Endothelial cell of umbilical vein (primary cell): ENCODE data around the gene R3HDM2. TPM values are rescaled to one million over a fixed set of nuclear protein-coding genes. Genes with fewer than 3 reads are reported as not detected.
"Not testable (repeated sequence)": the region's sequence is repeated elsewhere in the genome, so short reads cannot be mapped to it uniquely, and the experiment has no call there.

Experiments
- BruUV-seq: library from RNA; stranded (reverse); fragments of 400-500 nt; replicated peaks from 2 replicates; lab custom pipeline; 2021; lab: Mats Ljungman, UMichigan
- CTCF ChIA-PET: fragments of 300-600, 350-600 bp; sonication (Branson Sonifier 250); formaldehyde crosslinking; loops from one replicate; lab custom pipeline; 2021; ENCODE audit warnings: antibody characterized with exemption, inconsistent platforms; lab: Charles Lee
- POLR2A ChIA-PET: fragments of 300-600, 350-600 bp; sonication (Branson Sonifier 250); formaldehyde crosslinking; loops from one replicate; lab custom pipeline; 2021; ENCODE audit warnings: antibody characterized with exemption, inconsistent platforms; lab: Charles Lee
- DNase-seq: peaks from one replicate; pipeline ENCODE4 v3.0.0-alpha.2; 2011; ENCODE audit warnings: low read depth, low spot score
- FAIRE-seq: peaks from 2 replicates; lab custom pipeline; 2011; peaks lifted over from hg19 to GRCh38; lab: Jason Lieb, UNC
- H2AFZ ChIP-seq: 2 replicates; pipeline ENCODE4 v1.6.0; 2012; ENCODE audit warnings: low read depth, low read length, control low read depth, inconsistent platforms
- H3K27ac ChIP-seq: 2 replicates; pipeline ENCODE4 v1.5.1; 2011; ENCODE audit warnings: low read depth, mild to moderate bottlenecking, control low read depth, low read length, moderate library complexity; ENCODE audit not compliant: insufficient read depth
- H3K27me3 ChIP-seq, 2 experiments: 2 replicates each; pipeline versions ENCODE4 v1.6.0 to v1.6.1; 2011; ENCODE audit warnings: low read length in 2 of 2, mixed read lengths in 1 of 2; ENCODE audit not compliant: control insufficient read depth in 2 of 2, insufficient read depth in 2 of 2
- H3K36me3 ChIP-seq, 2 experiments: 2 replicates in 1 of 2; 3 replicates in 1 of 2; pipeline ENCODE4 v1.5.1; 2011; ENCODE audit warnings: low read length in 2 of 2, mild to moderate bottlenecking in 1 of 2, moderate library complexity in 1 of 2; ENCODE audit not compliant: control insufficient read depth in 2 of 2, insufficient read depth in 2 of 2; ENCODE audit errors: extremely low read depth in 1 of 2
- H3K4me1 ChIP-seq: 3 replicates; pipeline ENCODE4 v1.5.1; 2011; ENCODE audit warnings: mild to moderate bottlenecking, low read length; ENCODE audit not compliant: control insufficient read depth, insufficient read depth; ENCODE audit errors: extremely low read depth
- H3K4me2 ChIP-seq: 2 replicates; pipeline ENCODE4 v1.6.1; 2011; ENCODE audit warnings: low read length, control low read depth, mixed read lengths; ENCODE audit not compliant: insufficient read depth
- H3K4me3 ChIP-seq, 3 experiments: fragments of 200-600 bp in 1 of 3; sonication (generic), shearing (Covaris generic) in 1 of 3; replicated peaks in 1 of 3; 2 replicates each; pipeline ENCODE4 v1.5.1; 2011 to 2016; ENCODE audit warnings: control low read depth in 3 of 3, low read length in 3 of 3, mild to moderate bottlenecking in 2 of 3, inconsistent platforms in 1 of 3, low read depth in 1 of 3, moderate library complexity in 1 of 3; ENCODE audit not compliant: insufficient read depth in 1 of 3
- H3K79me2 ChIP-seq: 2 replicates; pipeline ENCODE4 v1.6.0; 2012; ENCODE audit warnings: low read length, inconsistent platforms; ENCODE audit not compliant: control insufficient read depth, insufficient read depth
- H3K9ac ChIP-seq: replicated peaks from 2 replicates; pipeline ENCODE3; 2011; ENCODE audit warnings: low read length, control low read depth; ENCODE audit not compliant: insufficient read depth; ENCODE audit errors: extremely low read depth
- H3K9me1 ChIP-seq: replicated peaks from 3 replicates; pipeline ENCODE4 v1.6.0; 2011; ENCODE audit warnings: mild to moderate bottlenecking, low read length; ENCODE audit not compliant: control insufficient read depth, insufficient read depth; ENCODE audit errors: extremely low read depth
- H3K9me3 ChIP-seq: replicated peaks from 2 replicates; pipeline ENCODE4 v1.5.1; 2012; ENCODE audit warnings: low read length, inconsistent platforms; ENCODE audit not compliant: control insufficient read depth, insufficient read depth
- H4K20me1 ChIP-seq: replicated peaks from 2 replicates; pipeline ENCODE3; 2011; ENCODE audit warnings: mild to moderate bottlenecking, low read length; ENCODE audit not compliant: control insufficient read depth, insufficient read depth; ENCODE audit errors: extremely low read depth
- CTCF ChIP-seq, 2 donors: IDR thresholded peaks; 1 replicate in 1 of 2; 2 replicates in 1 of 2; pipeline ENCODE4 v1.5.1; 2011; ENCODE audit warnings: low read length in 2 of 2, mild to moderate bottlenecking in 2 of 2, moderate library complexity in 2 of 2, control low read depth in 1 of 2, inconsistent platforms in 1 of 2, low read depth in 1 of 2; ENCODE audit not compliant: insufficient read depth in 1 of 2; ENCODE audit errors: extremely low read depth in 1 of 2
- POLR2AphosphoS5 ChIP-seq: IDR thresholded peaks from 2 replicates; pipeline ENCODE4 v1.6.1; 2012; ENCODE audit warnings: low read depth, mild to moderate bottlenecking, control low read depth, low read length, moderate library complexity; ENCODE audit not compliant: insufficient read depth
- dilution Hi-C: fragments of 300-500 bp; cut with MboI; formaldehyde crosslinking; loops from one replicate; pipeline ENCODE4 v1.15.0; 2019; ENCODE audit warnings: low sequenced_read_pairs; ENCODE audit not compliant: extremely low pct_ligation_motif_present
- intact Hi-C: fragments of 100-400 bp; cut with micrococcal nuclease; formaldehyde crosslinking; loops from one replicate; pipeline ENCODE4 v1.10.0; 2022
- polyA plus RNA-seq, 4 experiments: library from polyadenylated mRNA; depleted of rRNA in 3 of 4; stranded (reverse) in 3 of 4; unstranded in 1 of 4; fragments of >200 nt; gene quantifications; 2 replicates each; pipeline versions ENCODE4 v1.2.1 to v1.2.3, GENCODE V29; 2011 to 2012; ENCODE audit warnings: missing spikeins in 1 of 4
- total RNA-seq: library from RNA; stranded (reverse); gene quantifications from 2 replicates; pipeline ENCODE4 v1.2.3, GENCODE V29; 2021

The R3HDM2 gene
- total and polyA plus RNA-seq, 2 donors (not counting 3 experiments of a cell fraction or from before 2014, with no cell fraction given) = 26.1 to 31.3 TPM

DNA sequence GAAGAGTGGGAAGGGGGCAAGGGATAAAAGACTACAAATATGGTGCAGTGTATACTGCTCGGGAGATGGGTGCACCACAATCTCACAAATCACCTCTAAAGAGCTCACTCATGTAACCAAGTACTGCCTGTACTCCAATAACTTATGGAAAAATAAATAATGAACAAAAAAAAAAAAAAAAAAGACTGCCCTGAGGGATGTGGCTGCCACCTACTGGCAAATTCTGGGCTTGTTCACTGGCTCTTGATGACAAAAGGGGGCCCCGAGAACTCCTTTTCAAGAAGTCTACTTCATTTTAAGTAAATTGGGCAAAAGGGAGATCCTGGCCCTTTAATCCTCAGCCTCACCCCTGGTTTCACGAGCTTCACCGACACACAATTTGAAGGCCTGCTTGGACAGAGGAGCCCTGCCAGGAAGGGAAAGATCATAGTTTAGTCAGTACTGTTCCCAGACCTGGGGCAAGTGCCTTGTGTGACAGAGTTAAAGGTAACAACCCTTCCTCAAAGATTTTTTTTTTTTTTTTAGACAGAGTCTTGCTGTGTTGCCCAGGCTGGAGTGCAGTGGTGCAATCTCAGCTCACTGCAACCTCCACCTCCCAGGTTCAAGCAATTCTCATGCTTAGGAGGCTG lies 153.8 kb downstream of the R3HDM2 start:
- Histone ChIP-seq H3K9me1 (no peaks in the 10 kb centered on the region), H3K27ac (no peak overlapping the region), H2AFZ (no peak overlapping the region), H3K4me3 (no peak overlapping the region), H3K9ac (no peak overlapping the region), H4K20me1 (no peaks in the 10 kb centered on the region), H3K4me1 (peaks cover 18% of the 10 kb centered on the region), H3K79me2 (no peaks in the 10 kb centered on the region), H3K36me3 (no peaks in the 10 kb centered on the region), H3K4me2 (no peak overlapping the region), H3K9me3 (no peaks in the 10 kb centered on the region), H3K27me3 (no peaks in the 10 kb centered on the region)
- FAIRE-seq (no peak), DNase-seq (peak; percentile 49)
- dilution Hi-C loops (no loop called here), intact Hi-C loops (loop anchor here (1.0 kb wide), 1 partner anchor 14 kb away; no protein-coding TSS in a partner anchor)
- POLR2A ChIA-PET = interaction anchor here (0.6 kb wide), 1 partner anchor 267 kb away, joined by 3 read pairs; no protein-coding TSS in a partner anchor
- BruUV-seq = no TSS peak
- CTCF ChIA-PET = interaction anchor here (0.7 to 3.4 kb wide), 10 partner anchors 9 to 182 kb away, joined by 3 to 20 read pairs (median 4); no protein-coding TSS in a partner anchor
- TF ChIP-seq CTCF (IDR thresholded peaks at IDR 0.05; ENCODE audit: extremely low read depth in 1 of 2, insufficient read depth in 1 of 2, low read depth in 1 of 2, low read length in 2 of 2) = peak; percentile 41 to 48
- TF ChIP-seq POLR2AphosphoS5 = no peak

- DNase-seq, H3K9me3 ChIP-seq, H3K4me2 ChIP-seq, H3K4me3 ChIP-seq, H2AFZ ChIP-seq, H3K79me2 ChIP-seq, FAIRE-seq, H3K9me1 ChIP-seq, dilution Hi-C loops, H3K9ac ChIP-seq, intact Hi-C loops, H3K27me3 ChIP-seq, H3K36me3 ChIP-seq, H3K27ac ChIP-seq, POLR2A ChIA-PET, BruUV-seq, H4K20me1 ChIP-seq: not testable (repeated sequence)
- peaks cover 18% of the 10 kb centered on the region for H3K4me1 ChIP-seq
- CTCF ChIA-PET = interaction anchor here (0.7 to 3.4 kb wide), 6 partner anchors 10 to 177 kb away, joined by 3 to 20 read pairs (median 8); no protein-coding TSS in a partner anchor
Measured at GRCh38 chr12:57276233-57276632, 154.6 kb downstream of the R3HDM2 start.
